Astrocyte (in vitro differentiated cells and primary cell): Measurements from ENCODE around the gene TNFRSF18.

Experiments used
- EZH2 ChIP-seq: IDR thresholded peaks from 2 replicates; pipeline ENCODE4 v1.6.1; 2012; ENCODE audit warnings: mild to moderate bottlenecking, low read length, inconsistent platforms; ENCODE audit not compliant: insufficient read depth
- TF ChIP-seq, protein P1 (sequence below): IDR thresholded peaks from 2 replicates; pipeline ENCODE4 v1.5.1; 2011; ENCODE audit warnings: low read depth, mild to moderate bottlenecking, inconsistent platforms, low read length, moderate library complexity; ENCODE audit not compliant: insufficient read depth

DNA sequence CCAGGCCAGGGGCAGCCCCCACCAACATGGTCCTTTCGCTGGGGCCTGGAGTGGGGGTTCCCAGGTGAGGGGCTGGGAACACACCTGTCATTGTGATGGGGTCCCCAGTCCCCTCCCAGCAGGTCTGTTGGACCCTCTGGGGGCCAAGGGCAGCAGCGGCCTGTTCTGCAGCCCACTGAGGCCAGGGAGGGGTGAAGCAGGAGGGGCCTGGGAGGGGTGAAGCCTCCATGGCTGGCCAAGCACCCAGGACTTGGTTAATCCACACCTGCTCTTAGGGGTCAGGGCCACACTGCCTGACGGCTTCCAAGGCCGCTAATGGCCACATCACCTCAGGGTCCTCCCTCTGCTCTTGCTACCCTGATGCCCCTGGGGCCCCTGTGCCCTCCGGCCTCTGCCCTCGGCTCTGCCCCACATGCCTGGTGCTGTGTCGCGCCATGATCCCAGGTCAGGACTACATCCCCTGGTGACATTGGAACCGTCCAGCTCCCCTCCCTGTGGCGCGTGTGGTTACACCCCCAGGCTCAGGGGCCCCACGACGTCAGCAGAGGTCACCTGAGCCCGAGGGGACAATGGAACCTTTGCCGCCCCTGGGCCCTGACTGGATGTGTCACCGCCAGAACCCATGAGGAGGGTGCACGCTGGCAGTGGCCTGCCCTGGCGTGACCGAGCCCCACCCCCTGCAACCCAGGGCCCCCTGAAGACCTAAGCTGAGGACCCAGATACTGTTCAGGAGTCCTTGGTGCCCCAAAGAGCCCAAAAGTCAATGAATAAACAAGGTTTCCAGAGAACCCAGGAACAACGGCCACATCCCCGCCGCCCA lies 7.0 kb downstream of the TNFRSF18 start:
- TF ChIP-seq, protein P1, sequence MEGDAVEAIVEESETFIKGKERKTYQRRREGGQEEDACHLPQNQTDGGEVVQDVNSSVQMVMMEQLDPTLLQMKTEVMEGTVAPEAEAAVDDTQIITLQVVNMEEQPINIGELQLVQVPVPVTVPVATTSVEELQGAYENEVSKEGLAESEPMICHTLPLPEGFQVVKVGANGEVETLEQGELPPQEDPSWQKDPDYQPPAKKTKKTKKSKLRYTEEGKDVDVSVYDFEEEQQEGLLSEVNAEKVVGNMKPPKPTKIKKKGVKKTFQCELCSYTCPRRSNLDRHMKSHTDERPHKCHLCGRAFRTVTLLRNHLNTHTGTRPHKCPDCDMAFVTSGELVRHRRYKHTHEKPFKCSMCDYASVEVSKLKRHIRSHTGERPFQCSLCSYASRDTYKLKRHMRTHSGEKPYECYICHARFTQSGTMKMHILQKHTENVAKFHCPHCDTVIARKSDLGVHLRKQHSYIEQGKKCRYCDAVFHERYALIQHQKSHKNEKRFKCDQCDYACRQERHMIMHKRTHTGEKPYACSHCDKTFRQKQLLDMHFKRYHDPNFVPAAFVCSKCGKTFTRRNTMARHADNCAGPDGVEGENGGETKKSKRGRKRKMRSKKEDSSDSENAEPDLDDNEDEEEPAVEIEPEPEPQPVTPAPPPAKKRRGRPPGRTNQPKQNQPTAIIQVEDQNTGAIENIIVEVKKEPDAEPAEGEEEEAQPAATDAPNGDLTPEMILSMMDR: no peak
- TF ChIP-seq EZH2: no peak
